Daoy (cell line): ENCODE data around the gene ARHGEF19. TPM values are rescaled to one million over a fixed set of nuclear protein-coding genes. Genes with fewer than 3 reads are reported as not detected.
"Not testable (repeated sequence)": the region's sequence is repeated elsewhere in the genome, so short reads cannot be mapped to it uniquely, and the experiment has no call there.

ENCODE experiments used
- DNase-seq: peaks from one replicate; pipeline ENCODE4 v3.0.0-alpha.2; 2015; ENCODE audit warnings: low read depth
- total RNA-seq: library from RNA; depleted of rRNA; stranded (reverse); fragments of >200 nt; shearing (Covaris generic); gene quantifications from 2 replicates; pipeline ENCODE4 v1.2.3, GENCODE V29; 2014

ARHGEF19 gene
- total RNA-seq, 1 experiment from 2014 or later, result 4.2 TPM

- no peak for DNase-seq
Measured at GRCh38 chr1:16166117-16166516, 46.3 kb downstream of the ARHGEF19 start.

GRCh38 chr1:16165548-16165947 lies 46.9 kb downstream of the ARHGEF19 start:
- no peak for DNase-seq

DNA sequence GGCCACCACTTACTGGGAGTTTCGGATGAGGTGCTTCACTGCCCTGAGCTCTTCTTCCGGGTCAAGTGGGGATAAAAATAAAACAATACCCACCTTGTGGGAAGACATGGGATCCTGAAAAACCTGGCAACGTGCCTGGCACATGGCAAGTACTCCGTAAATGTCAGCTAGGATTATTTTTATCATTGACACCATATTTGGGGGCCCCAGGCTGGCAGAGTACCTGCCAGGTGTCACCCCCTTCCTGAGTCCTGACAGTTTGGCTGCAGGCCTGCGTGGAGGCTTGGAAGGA lies 47.4 kb downstream of the ARHGEF19 start:
- DNase-seq, result no peak

DNA sequence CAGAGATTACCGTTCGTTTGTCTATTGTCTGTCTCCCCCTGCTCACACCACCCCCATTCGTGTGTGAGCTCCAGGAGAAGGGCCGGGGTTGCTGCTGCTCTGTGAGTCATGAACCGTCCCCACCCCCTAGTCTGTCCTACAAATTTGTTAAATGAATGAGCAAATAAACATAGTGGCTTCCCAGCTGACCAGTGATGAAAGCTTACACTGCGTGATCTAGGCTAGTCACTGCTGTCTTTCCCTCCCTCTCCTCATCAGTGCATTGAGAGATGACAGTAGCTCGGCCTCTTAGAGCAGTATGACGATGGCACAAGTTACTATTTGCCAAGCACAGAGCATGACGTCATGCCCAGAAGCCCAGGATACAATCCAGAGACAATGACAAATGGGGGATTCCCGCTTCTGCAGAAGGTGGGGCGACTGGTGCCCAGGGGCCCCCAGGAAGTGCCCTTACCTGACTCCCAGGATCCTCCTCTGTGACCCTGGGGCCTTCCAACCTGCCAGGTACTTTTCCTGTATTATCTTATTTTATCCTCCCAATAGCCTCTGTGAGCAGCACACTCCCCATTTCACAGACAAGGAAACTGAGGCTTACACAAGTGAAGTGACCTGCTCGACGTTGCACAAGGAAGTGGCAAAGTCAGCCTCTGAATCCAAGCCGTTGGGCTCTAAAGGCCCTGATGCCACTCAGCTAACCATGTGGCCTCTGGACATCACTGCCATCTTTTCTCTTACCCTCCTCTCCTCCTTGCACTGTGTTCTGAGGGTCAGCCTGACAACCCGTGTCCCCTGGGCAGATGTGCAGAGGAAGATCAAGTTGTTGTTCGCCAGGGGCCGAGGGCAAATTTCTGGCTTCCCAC lies 48.0 kb downstream of the ARHGEF19 start:
- peak; percentile 96 for DNase-seq

DNA sequence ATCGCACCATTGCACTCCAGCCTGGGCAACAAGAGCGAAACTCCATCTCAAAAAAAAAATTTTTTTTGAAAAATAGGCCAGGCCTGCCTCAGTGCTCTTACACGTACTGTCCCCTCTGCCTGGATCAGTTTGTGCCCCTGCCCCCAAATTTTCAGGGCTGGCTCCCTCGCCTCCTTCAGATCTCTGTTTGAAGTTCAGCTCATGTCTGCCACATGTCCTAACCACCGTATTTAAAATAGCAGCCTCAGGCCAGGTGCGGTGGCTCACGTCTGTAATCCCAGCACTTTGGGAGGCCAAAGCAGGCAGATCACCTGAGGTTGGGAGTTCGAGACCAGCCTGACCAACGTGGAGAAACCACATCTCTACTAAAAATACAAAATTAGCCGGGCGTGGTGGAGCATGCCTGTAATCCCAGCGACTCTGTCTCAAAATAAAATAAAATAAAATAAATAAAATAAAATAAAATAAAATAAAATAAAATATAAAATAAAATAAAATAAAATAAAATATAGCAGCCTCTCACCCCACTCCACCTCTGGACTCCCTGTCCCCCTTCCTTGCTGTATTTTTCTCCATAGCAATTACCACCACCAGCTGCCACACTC lies 48.7 kb downstream of the ARHGEF19 start:
- not testable (repeated sequence) for DNase-seq

- DNase-seq, result no peak
Measured at GRCh38 chr1:16162163-16162822, 50.2 kb downstream of the ARHGEF19 start.

DNA sequence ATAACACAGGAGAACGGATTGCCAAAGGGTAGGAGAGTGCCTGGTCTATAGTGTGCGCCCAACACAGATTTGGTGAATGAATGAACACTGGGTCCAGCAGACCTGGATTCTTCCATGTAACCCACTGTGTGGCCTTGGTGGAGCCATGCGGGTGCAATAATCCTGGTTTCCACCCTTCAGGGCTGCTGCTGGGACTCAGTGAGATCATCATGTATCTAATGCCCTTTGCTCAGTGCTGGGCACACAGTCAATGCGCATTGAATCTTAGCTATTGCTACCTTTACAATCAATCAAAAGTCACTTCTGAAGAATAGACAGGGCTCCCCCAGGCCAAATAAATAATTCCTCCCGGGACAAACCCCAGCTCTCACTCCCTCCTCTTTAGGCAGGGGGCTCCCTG lies 50.7 kb downstream of the ARHGEF19 start:
- no peak for DNase-seq

GRCh38 chr1:16158993-16159831 lies 53.2 kb downstream of the ARHGEF19 start:
- DNase-seq, result peak; percentile 55

DNA sequence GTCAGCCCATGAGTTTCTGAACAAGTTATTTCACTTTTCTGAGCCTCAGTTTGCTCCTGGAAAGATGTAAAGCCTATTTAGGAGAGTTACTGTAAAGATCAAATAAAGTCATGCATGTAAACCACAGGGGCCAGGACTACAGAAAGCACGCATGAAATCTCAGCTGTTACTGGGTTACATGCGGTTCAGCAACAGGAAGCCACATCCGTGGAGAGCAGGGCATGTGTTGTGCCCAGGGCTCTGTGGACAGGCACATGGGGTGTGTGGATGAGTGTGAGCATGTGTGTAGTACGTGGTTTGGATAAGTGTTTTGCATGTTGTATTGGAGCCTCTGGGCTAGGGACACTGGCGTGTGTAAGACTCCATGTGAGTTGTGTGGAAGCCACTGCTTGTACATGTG lies 54.4 kb downstream of the ARHGEF19 start:
- DNase-seq, result no peak

DNA sequence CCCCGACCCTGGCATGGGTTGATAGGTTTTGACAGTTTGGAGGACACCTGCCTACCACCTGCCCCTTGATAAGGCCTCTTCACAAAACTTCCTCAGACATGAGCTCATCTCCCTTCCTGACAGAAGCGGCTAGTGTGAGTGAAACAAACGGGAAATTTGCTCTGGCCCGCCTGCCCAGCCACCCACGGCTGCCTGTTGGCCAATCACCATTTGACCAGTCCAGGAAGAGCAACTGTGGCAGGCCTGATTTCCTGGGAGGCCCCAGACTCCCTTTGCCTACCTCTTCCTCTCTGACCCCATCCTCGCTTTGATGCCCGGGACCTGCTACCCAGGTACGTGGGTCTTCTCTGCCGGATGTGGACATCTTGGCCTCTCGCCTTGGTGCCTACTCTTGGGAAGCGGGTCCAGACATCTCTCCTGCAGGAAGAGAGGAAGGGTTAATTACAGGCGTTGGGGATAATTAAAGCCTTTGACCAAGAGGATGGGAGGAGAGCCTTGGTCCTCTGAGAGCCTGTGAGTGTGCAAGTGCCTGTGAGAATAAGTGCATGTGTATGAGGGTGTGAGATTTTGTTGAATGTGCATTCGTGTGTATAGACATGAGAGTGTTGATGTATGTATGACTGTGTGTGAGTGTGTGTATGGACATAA lies 55.5 kb downstream of the ARHGEF19 start:
- DNase-seq, result peak; percentile 69

- DNase-seq, result peak; percentile 97
Measured at GRCh38 chr1:16155537-16156410, 56.7 kb downstream of the ARHGEF19 start, which contains the start of gene EPHA2. EPHA2 (minus strand) TSS chr1:16156069; CDS start chr1:16155932, 137 bp downstream.

DNA sequence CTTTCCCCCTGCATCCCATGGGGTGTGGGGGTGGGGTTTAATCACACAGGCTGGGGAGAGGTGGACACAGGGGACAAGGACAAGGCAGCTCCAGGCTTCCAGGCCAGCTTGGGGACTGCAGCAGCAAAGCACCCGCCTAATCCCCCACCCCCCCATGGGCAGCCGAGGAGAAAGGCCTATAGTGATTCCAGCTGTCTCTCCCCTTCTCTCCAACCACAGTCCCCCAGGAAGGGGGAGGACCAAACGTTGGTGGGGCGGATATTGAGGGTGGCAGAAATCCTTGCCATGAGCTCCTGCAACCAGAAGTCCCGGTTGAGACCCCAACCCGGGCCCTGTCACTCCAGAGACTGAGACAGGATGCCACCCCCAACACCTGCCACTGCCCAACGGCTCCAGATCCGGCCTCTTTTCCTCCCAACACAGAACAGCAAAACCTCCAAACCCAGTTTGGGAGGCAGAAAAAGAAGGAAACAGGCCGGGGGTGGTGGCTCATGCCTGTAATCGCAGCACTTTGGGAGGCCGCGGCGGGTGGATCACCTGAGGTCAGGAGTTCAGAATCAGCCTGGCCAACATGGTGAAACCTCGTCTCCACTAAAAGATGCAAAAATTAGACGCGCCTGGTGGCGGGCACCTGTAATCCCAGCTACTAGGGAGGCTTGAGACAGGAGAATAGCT lies 58.3 kb downstream of the ARHGEF19 start:
- no peak for DNase-seq

DNA sequence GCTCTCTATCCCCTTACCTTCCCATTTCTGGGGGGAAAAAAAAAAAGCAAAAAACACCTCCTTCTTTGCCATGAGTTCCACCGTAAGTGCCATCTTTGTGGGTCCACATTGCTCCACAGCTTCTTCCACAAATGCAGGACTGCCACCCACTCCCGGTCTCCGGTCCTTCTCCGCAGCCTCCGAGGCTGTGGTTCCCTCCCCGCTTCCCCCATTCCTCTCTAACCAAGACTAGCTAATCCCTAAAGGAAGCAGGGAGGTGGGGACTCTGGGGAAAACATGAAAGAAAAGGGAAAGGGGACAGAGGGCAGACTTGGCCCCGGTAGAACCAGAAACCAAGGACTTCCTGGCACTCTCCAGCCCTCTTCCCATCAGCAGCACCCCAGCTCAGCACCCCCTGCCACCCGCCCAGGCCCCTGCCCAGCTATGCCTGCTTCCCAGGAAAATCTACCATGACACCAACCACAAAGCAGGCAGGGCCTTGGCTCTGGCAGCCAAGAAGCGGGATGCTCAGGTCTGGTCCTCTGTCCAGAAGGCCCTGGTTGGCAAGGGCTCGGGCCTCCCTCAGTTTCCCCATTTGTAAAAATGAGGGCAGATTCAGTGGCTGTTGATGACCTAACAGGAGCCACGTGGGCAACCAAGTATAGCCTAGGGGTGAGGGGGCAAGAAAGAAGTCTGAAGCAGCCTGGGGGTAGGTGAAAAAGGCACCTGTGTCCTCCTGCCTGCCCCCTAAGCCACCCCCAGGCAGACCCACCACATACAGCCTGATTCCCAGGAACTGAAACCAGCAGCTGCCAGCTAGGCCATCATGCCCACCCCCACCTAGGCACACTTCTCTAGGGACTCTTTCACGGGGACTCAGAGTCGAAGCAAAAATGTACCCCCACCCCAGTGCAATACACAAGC lies 59.1 kb downstream of the ARHGEF19 start:
- DNase-seq, result no peak

DNA sequence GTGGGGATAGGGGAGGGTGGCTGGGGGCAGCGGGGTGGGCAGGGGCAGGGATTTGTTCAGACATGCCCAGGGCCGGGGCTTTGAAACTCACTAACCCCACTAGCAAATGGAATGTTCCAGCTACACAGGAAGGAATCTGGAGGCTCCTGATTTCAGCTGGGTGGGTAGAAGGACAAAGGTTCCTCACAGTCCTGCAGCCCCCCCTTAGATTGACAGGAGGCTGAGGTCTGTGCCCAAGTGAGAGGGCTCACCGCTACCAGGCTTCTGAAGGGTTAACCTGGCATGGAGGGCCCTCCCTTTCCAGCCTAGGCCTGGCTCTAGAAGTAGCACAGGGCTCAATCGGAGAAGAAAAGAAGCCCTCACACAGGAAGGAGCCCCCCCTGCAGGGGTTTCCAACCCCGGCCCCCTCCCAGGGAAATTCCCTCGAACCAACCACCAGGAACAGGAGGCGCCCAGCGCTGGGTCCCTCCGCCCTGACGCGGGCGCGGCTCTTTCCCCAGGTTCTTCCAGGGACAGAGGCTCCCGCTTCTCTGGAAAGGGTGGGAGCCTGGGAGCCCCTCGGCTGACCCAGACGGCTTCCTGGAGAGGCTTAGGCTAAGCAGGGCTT lies 59.9 kb downstream of the ARHGEF19 start:
- DNase-seq, result no peak

DNA sequence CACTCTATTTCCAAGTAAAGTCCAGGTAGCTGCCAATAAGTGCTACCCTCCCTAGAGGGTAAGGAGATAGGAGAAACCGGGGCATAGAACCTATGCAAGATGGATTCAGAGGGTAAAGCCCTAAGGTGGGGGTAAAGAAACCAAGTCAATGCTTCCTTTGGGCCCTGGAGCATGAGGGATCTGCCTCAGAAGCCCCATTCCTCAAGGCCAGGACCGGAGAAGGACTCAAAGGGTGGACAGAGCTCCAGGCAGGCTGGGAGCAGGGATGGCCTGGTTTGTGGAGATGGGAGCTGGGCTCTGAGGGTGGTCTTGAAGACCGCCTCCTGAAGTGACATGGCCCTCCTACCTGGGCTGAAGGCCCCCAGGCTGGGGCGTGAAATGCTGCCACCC lies 60.5 kb downstream of the ARHGEF19 start:
- DNase-seq, result no peak

GRCh38 chr1:16151196-16151994 lies 61.1 kb downstream of the ARHGEF19 start:
- DNase-seq, result peak; percentile 65

GRCh38 chr1:16150508-16150907 lies 61.9 kb downstream of the ARHGEF19 start:
- DNase-seq, result no peak
